HepG2 (cell line): ENCODE data around the gene CPT1C. TPM values are rescaled to one million over a fixed set of nuclear protein-coding genes. Genes with fewer than 3 reads are reported as not detected.

Experiments used
- ATAC-seq: fragments of 200-7000 bp; cut with Tn5 transposase; 3 replicates; pipeline ENCODE4 v1.9.1; 2020; ENCODE audit warnings: mild to moderate bottlenecking, moderate library complexity
- BruUV-seq: library from RNA; stranded (reverse); fragments of 400-500 nt; replicated peaks from 2 replicates; lab custom pipeline; 2021; lab: Mats Ljungman, UMichigan
- CTCF ChIA-PET: fragments of 300-600 bp; formaldehyde crosslinking; extraction: SDS; loops from one replicate; lab custom pipeline; 2021; ENCODE audit warnings: low total read pairs, inconsistent platforms, low intra/inter-chr PET ratio; lab: Yijun Ruan, JAX
- POLR2A ChIA-PET: fragments of 350-600 bp; sonication (Branson Sonifier 250); formaldehyde crosslinking; loops from one replicate; lab custom pipeline; 2020; ENCODE audit warnings: antibody characterized with exemption, inconsistent platforms; lab: Yijun Ruan, JAX
- DNase-seq: peaks from one replicate; pipeline ENCODE4 v3.0.0-alpha.2; 2015; ENCODE audit warnings: low spot score
- FAIRE-seq: peaks from 3 replicates; lab custom pipeline; 2011; peaks lifted over from hg19 to GRCh38; lab: Jason Lieb, UNC
- H2AFZ ChIP-seq: one replicate; pipeline ENCODE4 v1.6.1; 2011; ENCODE audit warnings: low read length, inconsistent platforms
- H3K27ac ChIP-seq: fragments of 300-600 bp; 3 replicates; pipeline ENCODE4 v1.8.0; 2011; ENCODE audit warnings: mixed run types, mild to moderate bottlenecking, mixed read lengths, low read length, inconsistent platforms; ENCODE audit not compliant: insufficient read depth; ENCODE audit errors: extremely low read length
- H3K27me3 ChIP-seq, 2 experiments: fragments of 200-600 bp in 1 of 2; 2 replicates in 1 of 2; 3 replicates in 1 of 2; pipeline versions ENCODE4 v1.6.0 to v1.8.0; 2011; ENCODE audit warnings: low read length in 2 of 2, mild to moderate bottlenecking in 2 of 2, moderate library complexity in 2 of 2, inconsistent platforms in 1 of 2; ENCODE audit not compliant: insufficient read depth in 2 of 2, control insufficient read depth in 1 of 2
- H3K36me3 ChIP-seq, 2 experiments: fragments of 200-600 bp in 1 of 2; replicated peaks in 1 of 2; 2 replicates in 1 of 2; 3 replicates in 1 of 2; pipeline versions ENCODE4 v1.5.1 to v1.8.0; 2011; ENCODE audit warnings: low read length in 2 of 2, inconsistent platforms in 1 of 2; ENCODE audit not compliant: insufficient read depth in 2 of 2, control insufficient read depth in 1 of 2
- H3K4me1 ChIP-seq: 2 replicates; pipeline ENCODE4 v1.5.1; 2012; ENCODE audit warnings: low read length, inconsistent platforms; ENCODE audit not compliant: insufficient read depth
- H3K4me2 ChIP-seq: 2 replicates; pipeline ENCODE4 v1.6.0; 2011; ENCODE audit warnings: low read depth, low read length, inconsistent platforms
- H3K4me3 ChIP-seq, 3 experiments: fragments of 200-600 bp in 1 of 3; sonication (generic), shearing (Covaris generic) in 1 of 3; replicated peaks in 1 of 3; 2 replicates each; pipeline ENCODE4 v1.5.1; 2011 to 2016; ENCODE audit warnings: low read length in 3 of 3, inconsistent platforms in 2 of 3, low read depth in 2 of 3, mild to moderate bottlenecking in 2 of 3, control low read depth in 1 of 3, mixed read lengths in 1 of 3; ENCODE audit not compliant: insufficient read depth in 1 of 3
- H3K79me2 ChIP-seq: one replicate; pipeline ENCODE4 v1.6.1; 2011; ENCODE audit warnings: low read length, inconsistent platforms; ENCODE audit not compliant: insufficient read depth
- H3K9ac ChIP-seq: 2 replicates; pipeline ENCODE4 v1.6.0; 2011; ENCODE audit warnings: mild to moderate bottlenecking, low read depth, low read length, inconsistent platforms; ENCODE audit not compliant: insufficient read depth
- H3K9me3 ChIP-seq: 2 replicates; pipeline ENCODE4 v1.5.1; 2012; ENCODE audit warnings: mild to moderate bottlenecking, low read length
- H4K20me1 ChIP-seq: 2 replicates; pipeline ENCODE4 v1.6.0; 2011; ENCODE audit warnings: inconsistent platforms, mild to moderate bottlenecking, low read length, moderate library complexity; ENCODE audit not compliant: insufficient read depth
- AGO2 ChIP-seq: fragments of 200-400 bp; formaldehyde crosslinking; optimal IDR thresholded peaks from 2 replicates; pipeline ENCODE3; 2017; ENCODE audit warnings: mild to moderate bottlenecking, low read depth, low read length, moderate library complexity
- DNMT1 ChIP-seq: sonication (generic); formaldehyde crosslinking; IDR thresholded peaks from 2 replicates; pipeline ENCODE4 v1.5.1; 2020; ENCODE audit warnings: mild to moderate bottlenecking, missing genetic modification reagents
- IRF2 ChIP-seq: IDR thresholded peaks from 2 replicates; pipeline ENCODE4 v1.6.1; 2018; ENCODE audit warnings: missing genetic modification reagents, missing compliant biosample characterization
- KDM5B ChIP-seq: sonication (generic); formaldehyde crosslinking; IDR thresholded peaks from 2 replicates; pipeline ENCODE4 v1.4.0; 2020; ENCODE audit warnings: missing genetic modification reagents, mild to moderate bottlenecking, borderline replicate concordance
- MTA3 ChIP-seq: sonication (generic); formaldehyde crosslinking; IDR thresholded peaks from 2 replicates; pipeline ENCODE4 v1.4.0; 2020; ENCODE audit warnings: missing genetic modification reagents
- PAX8 ChIP-seq: sonication (generic); formaldehyde crosslinking; IDR thresholded peaks from 2 replicates; pipeline ENCODE4 v1.8.0; 2022; ENCODE audit warnings: mild to moderate bottlenecking, missing genetic modification reagents, borderline replicate concordance
- POLR2A ChIP-seq, 2 experiments: IDR thresholded peaks; 2 replicates each; pipeline ENCODE4 v1.6.1; 2011; ENCODE audit warnings: low read depth in 2 of 2, low read length in 2 of 2, mild to moderate bottlenecking in 1 of 2, moderate library complexity in 1 of 2; ENCODE audit not compliant: insufficient read depth in 1 of 2
- RCOR2 ChIP-seq: IDR thresholded peaks from 2 replicates; pipeline ENCODE4 v1.6.1; 2016; ENCODE audit warnings: missing biosample characterization, missing genetic modification reagents
- TAF15 ChIP-seq: fragments of 200-400 bp; formaldehyde crosslinking; IDR thresholded peaks from one replicate; pipeline ENCODE4 v1.6.1; 2018; ENCODE audit warnings: mild to moderate bottlenecking, low read depth, low read length; ENCODE audit not compliant: poor library complexity, severe bottlenecking
- XRCC5 ChIP-seq: fragments of 200-400 bp; formaldehyde crosslinking; optimal IDR thresholded peaks from 2 replicates; pipeline ENCODE3; 2017; ENCODE audit warnings: mild to moderate bottlenecking, low read length
- ZNF709 ChIP-seq: sonication (generic); formaldehyde crosslinking; IDR thresholded peaks from 2 replicates; pipeline ENCODE4 v1.5.0; 2020; ENCODE audit warnings: mild to moderate bottlenecking, missing genetic modification reagents
- WGBS: methylation state at CpG from one replicate; pipeline ENCODE4 v1.1.6; 2017; ENCODE audit warnings: low lambda C conversion rate; 5-methylcytosine and 5-hydroxymethylcytosine counted together
- in situ Hi-C: cut with HindIII; loops from 2 replicates; pipeline ENCODE4 v1.10.0; 2017; ENCODE audit warnings: low pct_unique_long_range_greater_than_20kb; ENCODE audit not compliant: extremely low pct_ligation_motif_present
- intact Hi-C: fragments of 100-400 bp; cut with micrococcal nuclease; formaldehyde crosslinking; loops from one replicate; pipeline ENCODE4 v1.10.0; 2022; ENCODE audit not compliant: unreplicated experiment
- polyA plus RNA-seq, 8 experiments: library from polyadenylated mRNA; depleted of rRNA in 3 of 8; stranded (reverse) in 7 of 8; unstranded in 1 of 8; fragments of >200 nt; fragmentation: Illumina TruSeq in 4 of 8; extraction: Trizol in 4 of 8; gene quantifications; 2 replicates each; pipeline versions ENCODE4 v1.2.1 to v1.2.3, GENCODE V29; 2011 to 2016; ENCODE audit warnings: low read depth in 4 of 8, missing spikeins in 1 of 8, mixed read lengths in 1 of 8; ENCODE audit not compliant: insufficient read depth in 1 of 8
- total RNA-seq, 5 experiments: library from RNA; depleted of rRNA; stranded (reverse); fragments of >200 nt; fragmentation: Illumina TruSeq; extraction: Trizol; gene quantifications; 2 replicates each; pipeline ENCODE4 v1.2.3, GENCODE V29; 2016; ENCODE audit warnings: low read depth in 1 of 5
- TF ChIP-seq, protein P1 (sequence below): sonication (generic); formaldehyde crosslinking; IDR thresholded peaks from 2 replicates; pipeline ENCODE4 v1.5.1; 2020; ENCODE audit warnings: mild to moderate bottlenecking, missing genetic modification reagents, moderate library complexity
- TF ChIP-seq, protein P2 (sequence below): sonication (generic); formaldehyde crosslinking; IDR thresholded peaks from 2 replicates; pipeline ENCODE4 v1.4.0; 2020; ENCODE audit warnings: missing genetic modification reagents
- TF ChIP-seq, protein P3 (sequence below): sonication (generic); formaldehyde crosslinking; IDR thresholded peaks from 2 replicates; pipeline ENCODE4 v1.5.0; 2020; ENCODE audit warnings: mild to moderate bottlenecking, missing genetic modification reagents, moderate library complexity

CPT1C gene
- total and polyA plus RNA-seq, 2 of the 13 experiments (the other 11 are each of a cell fraction or from before 2014, with no cell fraction given), result 0.18 TPM; not detected in 1

DNA sequence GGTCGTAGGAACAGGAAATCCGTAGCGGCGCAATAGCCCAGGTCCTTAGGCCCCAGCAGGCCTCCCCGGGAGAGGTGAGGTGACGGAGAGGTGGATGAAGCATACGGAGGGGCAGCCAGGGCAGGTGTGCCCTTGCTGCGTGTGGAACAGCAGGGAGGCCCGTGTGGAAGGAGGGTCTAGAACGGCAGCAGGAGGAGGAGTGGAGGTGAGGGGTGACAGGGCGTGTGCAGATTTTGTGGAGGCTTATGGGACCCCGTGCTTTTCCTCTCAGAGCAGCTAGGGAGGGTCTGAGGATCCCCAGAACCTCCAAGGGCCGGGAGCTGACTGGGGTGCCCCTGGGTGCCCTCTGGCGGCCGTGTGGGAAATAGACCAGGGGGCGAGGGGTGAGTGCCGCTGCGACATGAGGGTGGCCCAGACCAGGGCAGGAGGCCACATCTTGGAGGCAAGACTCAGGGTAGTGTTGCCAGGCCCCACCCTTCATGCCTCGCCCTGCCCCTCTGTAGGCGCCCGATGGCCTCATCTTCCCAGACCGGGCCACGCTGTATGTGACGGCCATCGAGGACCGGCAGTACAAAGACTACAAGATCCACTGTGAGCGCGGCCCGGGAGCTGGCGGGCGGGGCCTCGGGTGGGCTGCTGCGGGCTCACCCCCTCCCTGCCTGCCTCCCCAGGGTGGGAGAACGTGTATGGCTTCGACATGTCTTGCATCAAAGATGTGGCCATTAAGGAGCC, 6.5 kb upstream of the CPT1C start:
- ChIA-PET POLR2A (no interaction called here), CTCF (no interaction called here)
- BruUV-seq, result no TSS peak
- Histone ChIP-seq H3K79me2 (peaks cover 21% of the 10 kb centered on the region), H3K9ac (no peak overlapping the region), H2AFZ (no peak overlapping the region), H3K9me3 (no peaks in the 10 kb centered on the region), H4K20me1 (peaks cover 28% of the 10 kb centered on the region), H3K27me3 (no peaks in the 10 kb centered on the region), H3K4me1 (peaks cover 20% of the 10 kb centered on the region), H3K27ac (no peak overlapping the region), H3K4me2 (no peak overlapping the region), H3K36me3 (peaks cover 22 to 68% of the 10 kb centered on the region in 2 experiments), H3K4me3 (no peak overlapping the region)
- FAIRE-seq (no peak), ATAC-seq (peak; percentile 53), DNase-seq (no peak)
- in situ Hi-C loops (no loop called here), intact Hi-C loops (no loop called here)
- TF ChIP-seq ZNF709 (CRISPR knock-in tag) (no peak), POLR2A (IDR thresholded peaks at IDR 0.05; ENCODE audit: insufficient read depth in 1 of 2, low read depth in 2 of 2, low read length in 2 of 2) (peak; percentile 25 to 41; a peak in 3 of 4 replicates), AGO2 (peak; percentile 91), DNMT1 (peak; percentile 10; the same call in 1 of the 2 replicates), PAX8 (CRISPR knock-in tag) (no peak), TAF15 (peak; percentile 43), XRCC5 (peak; percentile 65), IRF2 (CRISPR knock-in tag) (no peak), MTA3 (CRISPR knock-in tag) (no peak), RCOR2 (CRISPR knock-in tag) (no peak), KDM5B (peak; percentile 24; the same call in 1 of the 2 replicates)
- TF ChIP-seq, protein P1, sequence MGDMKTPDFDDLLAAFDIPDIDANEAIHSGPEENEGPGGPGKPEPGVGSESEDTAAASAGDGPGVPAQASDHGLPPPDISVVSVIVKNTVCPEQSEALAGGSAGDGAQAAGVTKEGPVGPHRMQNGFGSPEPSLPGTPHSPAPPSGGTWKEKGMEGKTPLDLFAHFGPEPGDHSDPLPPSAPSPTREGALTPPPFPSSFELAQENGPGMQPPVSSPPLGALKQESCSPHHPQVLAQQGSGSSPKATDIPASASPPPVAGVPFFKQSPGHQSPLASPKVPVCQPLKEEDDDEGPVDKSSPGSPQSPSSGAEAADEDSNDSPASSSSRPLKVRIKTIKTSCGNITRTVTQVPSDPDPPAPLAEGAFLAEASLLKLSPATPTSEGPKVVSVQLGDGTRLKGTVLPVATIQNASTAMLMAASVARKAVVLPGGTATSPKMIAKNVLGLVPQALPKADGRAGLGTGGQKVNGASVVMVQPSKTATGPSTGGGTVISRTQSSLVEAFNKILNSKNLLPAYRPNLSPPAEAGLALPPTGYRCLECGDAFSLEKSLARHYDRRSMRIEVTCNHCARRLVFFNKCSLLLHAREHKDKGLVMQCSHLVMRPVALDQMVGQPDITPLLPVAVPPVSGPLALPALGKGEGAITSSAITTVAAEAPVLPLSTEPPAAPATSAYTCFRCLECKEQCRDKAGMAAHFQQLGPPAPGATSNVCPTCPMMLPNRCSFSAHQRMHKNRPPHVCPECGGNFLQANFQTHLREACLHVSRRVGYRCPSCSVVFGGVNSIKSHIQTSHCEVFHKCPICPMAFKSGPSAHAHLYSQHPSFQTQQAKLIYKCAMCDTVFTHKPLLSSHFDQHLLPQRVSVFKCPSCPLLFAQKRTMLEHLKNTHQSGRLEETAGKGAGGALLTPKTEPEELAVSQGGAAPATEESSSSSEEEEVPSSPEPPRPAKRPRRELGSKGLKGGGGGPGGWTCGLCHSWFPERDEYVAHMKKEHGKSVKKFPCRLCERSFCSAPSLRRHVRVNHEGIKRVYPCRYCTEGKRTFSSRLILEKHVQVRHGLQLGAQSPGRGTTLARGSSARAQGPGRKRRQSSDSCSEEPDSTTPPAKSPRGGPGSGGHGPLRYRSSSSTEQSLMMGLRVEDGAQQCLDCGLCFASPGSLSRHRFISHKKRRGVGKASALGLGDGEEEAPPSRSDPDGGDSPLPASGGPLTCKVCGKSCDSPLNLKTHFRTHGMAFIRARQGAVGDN (CRISPR knock-in tag), result peak; percentile 32; the same call in 1 of the 2 replicates
- TF ChIP-seq, protein P2, sequence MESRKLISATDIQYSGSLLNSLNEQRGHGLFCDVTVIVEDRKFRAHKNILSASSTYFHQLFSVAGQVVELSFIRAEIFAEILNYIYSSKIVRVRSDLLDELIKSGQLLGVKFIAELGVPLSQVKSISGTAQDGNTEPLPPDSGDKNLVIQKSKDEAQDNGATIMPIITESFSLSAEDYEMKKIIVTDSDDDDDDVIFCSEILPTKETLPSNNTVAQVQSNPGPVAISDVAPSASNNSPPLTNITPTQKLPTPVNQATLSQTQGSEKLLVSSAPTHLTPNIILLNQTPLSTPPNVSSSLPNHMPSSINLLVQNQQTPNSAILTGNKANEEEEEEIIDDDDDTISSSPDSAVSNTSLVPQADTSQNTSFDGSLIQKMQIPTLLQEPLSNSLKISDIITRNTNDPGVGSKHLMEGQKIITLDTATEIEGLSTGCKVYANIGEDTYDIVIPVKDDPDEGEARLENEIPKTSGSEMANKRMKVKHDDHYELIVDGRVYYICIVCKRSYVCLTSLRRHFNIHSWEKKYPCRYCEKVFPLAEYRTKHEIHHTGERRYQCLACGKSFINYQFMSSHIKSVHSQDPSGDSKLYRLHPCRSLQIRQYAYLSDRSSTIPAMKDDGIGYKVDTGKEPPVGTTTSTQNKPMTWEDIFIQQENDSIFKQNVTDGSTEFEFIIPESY (CRISPR knock-in tag), result peak; percentile 30; the same call in 1 of the 2 replicates
- TF ChIP-seq, protein P3, sequence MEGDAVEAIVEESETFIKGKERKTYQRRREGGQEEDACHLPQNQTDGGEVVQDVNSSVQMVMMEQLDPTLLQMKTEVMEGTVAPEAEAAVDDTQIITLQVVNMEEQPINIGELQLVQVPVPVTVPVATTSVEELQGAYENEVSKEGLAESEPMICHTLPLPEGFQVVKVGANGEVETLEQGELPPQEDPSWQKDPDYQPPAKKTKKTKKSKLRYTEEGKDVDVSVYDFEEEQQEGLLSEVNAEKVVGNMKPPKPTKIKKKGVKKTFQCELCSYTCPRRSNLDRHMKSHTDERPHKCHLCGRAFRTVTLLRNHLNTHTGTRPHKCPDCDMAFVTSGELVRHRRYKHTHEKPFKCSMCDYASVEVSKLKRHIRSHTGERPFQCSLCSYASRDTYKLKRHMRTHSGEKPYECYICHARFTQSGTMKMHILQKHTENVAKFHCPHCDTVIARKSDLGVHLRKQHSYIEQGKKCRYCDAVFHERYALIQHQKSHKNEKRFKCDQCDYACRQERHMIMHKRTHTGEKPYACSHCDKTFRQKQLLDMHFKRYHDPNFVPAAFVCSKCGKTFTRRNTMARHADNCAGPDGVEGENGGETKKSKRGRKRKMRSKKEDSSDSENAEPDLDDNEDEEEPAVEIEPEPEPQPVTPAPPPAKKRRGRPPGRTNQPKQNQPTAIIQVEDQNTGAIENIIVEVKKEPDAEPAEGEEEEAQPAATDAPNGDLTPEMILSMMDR (CRISPR knock-in tag), result peak; percentile 57
- WGBS, result 96% methylated on average over 19 of the region's 35 CpGs
